22Rv1 (cell line): ENCODE results near the gene TLE1.
"Not testable (repeated sequence)": the region's sequence is repeated elsewhere in the genome, so short reads cannot be mapped to it uniquely, and the experiment has no call there.

Experiments
- H3K27ac ChIP-seq: fragments of 450-650 bp; 2 replicates; pipeline ENCODE4 v1.5.1; 2017
- ZFX ChIP-seq: fragments of 450-650 bp; IDR thresholded peaks from 2 replicates; pipeline ENCODE4 v1.6.1; 2017; ENCODE audit warnings: antibody characterized with exemption, borderline replicate concordance
- TF ChIP-seq, protein P1 (sequence below): fragments of 450-650 bp; IDR thresholded peaks from 2 replicates; pipeline ENCODE4 v1.5.1; 2017; ENCODE audit warnings: mild to moderate bottlenecking

The TLE1 gene

DNA sequence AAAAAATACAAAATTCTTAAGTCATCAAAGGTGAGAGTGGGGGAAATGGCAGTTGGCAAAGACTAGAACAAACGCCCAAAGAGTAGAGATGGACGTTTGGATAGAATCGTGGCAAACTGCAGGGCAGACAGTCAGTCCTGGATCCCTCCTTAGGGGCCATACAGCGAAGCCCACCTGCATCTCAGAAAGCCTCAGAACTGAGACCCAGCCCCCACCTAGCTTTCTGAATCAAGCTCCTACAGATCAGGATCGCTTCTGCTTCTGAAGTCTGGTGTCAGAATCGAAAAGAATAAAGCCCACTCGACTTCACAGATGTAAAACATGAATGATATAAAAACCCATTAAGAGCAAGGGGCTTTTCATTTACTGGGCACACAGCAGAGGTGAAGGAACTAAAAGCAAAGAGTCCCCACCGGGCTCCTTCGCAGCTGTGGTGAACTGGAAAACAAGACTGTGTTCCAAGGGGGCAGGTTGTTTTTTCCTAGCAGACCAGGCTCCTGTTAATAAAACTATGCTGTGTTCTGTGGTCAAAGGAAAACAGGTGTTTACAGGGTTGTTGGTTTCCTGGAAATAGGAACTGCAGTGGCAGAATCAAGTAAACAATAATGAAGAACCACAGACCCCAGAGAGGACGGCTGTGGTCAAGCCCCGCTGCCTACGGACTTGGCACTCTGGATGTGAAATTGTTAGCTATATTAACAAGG lies 91.8 kb downstream of the TLE1 start:
- no peak for TF ChIP-seq ZFX
- TF ChIP-seq, protein P1, sequence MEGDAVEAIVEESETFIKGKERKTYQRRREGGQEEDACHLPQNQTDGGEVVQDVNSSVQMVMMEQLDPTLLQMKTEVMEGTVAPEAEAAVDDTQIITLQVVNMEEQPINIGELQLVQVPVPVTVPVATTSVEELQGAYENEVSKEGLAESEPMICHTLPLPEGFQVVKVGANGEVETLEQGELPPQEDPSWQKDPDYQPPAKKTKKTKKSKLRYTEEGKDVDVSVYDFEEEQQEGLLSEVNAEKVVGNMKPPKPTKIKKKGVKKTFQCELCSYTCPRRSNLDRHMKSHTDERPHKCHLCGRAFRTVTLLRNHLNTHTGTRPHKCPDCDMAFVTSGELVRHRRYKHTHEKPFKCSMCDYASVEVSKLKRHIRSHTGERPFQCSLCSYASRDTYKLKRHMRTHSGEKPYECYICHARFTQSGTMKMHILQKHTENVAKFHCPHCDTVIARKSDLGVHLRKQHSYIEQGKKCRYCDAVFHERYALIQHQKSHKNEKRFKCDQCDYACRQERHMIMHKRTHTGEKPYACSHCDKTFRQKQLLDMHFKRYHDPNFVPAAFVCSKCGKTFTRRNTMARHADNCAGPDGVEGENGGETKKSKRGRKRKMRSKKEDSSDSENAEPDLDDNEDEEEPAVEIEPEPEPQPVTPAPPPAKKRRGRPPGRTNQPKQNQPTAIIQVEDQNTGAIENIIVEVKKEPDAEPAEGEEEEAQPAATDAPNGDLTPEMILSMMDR: no peak
- no peak overlapping the region for H3K27ac ChIP-seq

DNA sequence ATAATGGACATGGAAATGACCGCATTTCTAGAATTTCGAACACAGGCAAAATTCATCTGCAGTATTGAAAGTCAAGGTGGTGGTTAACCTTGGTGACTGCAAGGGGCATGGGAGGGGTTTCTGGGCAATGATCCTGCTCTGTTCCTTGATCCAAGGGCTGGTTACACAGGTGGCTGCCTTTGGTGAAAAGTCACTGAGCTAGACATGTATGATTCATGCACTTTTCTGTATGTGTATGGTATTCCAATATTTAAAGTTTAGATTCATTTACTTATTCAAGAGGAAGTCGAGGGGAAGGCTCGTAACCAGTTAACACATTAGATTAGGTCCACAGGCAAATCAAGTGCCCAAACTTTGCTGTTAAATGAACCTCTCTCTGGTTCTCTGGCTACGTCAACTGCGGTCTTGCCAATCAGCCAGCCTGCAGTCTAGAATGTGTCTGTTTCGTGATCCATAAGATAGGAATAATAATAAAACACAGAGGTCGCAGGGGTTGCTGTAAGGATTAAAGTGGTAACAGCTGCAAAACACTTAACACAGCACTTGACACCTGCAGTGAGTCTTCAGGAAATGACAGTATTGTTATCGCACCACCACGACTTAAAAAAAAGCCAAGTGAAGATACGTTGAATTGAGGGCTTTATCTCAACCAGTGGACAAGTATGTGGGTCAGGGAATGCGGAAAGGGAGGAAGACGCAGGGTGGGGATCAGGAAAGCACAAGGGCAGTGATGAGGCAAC lies 92.5 kb downstream of the TLE1 start:
- no peak for TF ChIP-seq ZFX
- TF ChIP-seq, protein P1: no peak
- H3K27ac ChIP-seq: no peak overlapping the region

- no peak overlapping the region for H3K27ac ChIP-seq
- TF ChIP-seq, protein P1: no peak
- TF ChIP-seq ZFX: no peak
Observed at GRCh38 chr9:81595887-81596543, 93.3 kb downstream of the TLE1 start.

DNA sequence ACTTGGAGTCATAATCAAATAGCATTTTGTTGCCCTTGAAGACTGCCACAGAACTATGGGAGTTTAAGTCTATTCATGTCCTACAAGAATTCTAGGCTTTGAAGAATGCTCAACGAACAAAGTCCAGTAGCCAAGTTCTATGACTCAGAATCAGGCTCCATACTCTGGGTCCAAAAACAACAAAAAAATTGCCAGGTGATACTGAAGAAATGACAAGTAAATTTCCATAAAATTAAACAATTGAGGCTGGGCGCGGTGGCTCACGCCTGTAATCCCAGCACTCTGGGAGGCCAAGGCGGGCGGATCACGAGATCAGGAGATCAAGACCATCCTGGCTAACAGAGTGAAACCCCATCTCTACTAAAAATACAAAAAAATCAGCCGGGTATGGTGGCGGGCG lies 94.1 kb downstream of the TLE1 start:
- not testable (repeated sequence) for H3K27ac ChIP-seq

GRCh38 chr9:81594415-81594814 lies 94.9 kb downstream of the TLE1 start:
- TF ChIP-seq ZFX: no peak
- TF ChIP-seq, protein P1: no peak
- no peak overlapping the region for H3K27ac ChIP-seq

- TF ChIP-seq, protein P1: no peak
- no peak overlapping the region for H3K27ac ChIP-seq
Observed at GRCh38 chr9:81592887-81593266, 96.5 kb downstream of the TLE1 start.

DNA sequence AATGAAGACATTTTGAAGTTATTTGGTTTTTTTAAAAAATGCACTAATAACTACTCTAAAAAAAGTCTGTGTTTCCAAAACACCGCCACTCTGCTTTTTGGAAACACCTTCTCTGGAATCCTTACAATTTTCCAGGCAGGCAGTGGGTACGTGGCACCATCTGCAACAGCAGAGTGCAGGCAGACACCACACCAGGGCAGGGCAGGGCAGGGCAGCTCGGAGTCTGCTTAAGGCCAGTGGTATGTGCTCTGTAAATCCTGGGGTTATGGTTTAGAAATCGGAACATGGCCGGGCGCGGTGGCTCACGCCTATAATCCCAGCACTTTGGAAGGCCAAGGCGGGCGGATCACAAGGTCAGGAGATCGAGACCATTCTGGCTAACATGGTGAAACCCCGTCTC lies 97.6 kb downstream of the TLE1 start:
- TF ChIP-seq, protein P1: no peak
- no peak for TF ChIP-seq ZFX
- no peak overlapping the region for H3K27ac ChIP-seq
